Mesenchymal stem cell (in vitro differentiated cells and primary cell): Measurements from ENCODE around the gene SARS1.
A peak's percentile ranks its signal among the peaks of the same experiment; 100 is the strongest.

Source experiments
- DNase-seq: peaks from one replicate; pipeline ENCODE4 v3.0.0-alpha.2; 2013
- H2AFZ ChIP-seq: one replicate; pipeline ENCODE4 v1.6.1; 2013; ENCODE audit warnings: low read depth, mild to moderate bottlenecking, control low read depth, inconsistent platforms, low read length, moderate library complexity
- H2AK5ac ChIP-seq: 2 replicates; pipeline ENCODE4 v1.6.1; 2013; ENCODE audit warnings: low read length, moderate library complexity, mild to moderate bottlenecking, inconsistent platforms; ENCODE audit not compliant: severe bottlenecking
- H2BK120ac ChIP-seq: one replicate; pipeline ENCODE4 v1.6.1; 2013; ENCODE audit warnings: low read depth, mild to moderate bottlenecking, inconsistent platforms, low read length, moderate library complexity
- H2BK12ac ChIP-seq, 2 experiments: one replicate each; pipeline ENCODE4 v1.6.1; 2013; ENCODE audit warnings: inconsistent platforms in 2 of 2, low read length in 2 of 2, mild to moderate bottlenecking in 2 of 2, moderate library complexity in 2 of 2, control low read depth in 1 of 2
- H2BK15ac ChIP-seq: one replicate; pipeline ENCODE4 v1.6.1; 2013; ENCODE audit warnings: mild to moderate bottlenecking, low read depth, inconsistent platforms; ENCODE audit not compliant: poor library complexity, severe bottlenecking
- H2BK5ac ChIP-seq: 2 replicates; pipeline ENCODE4 v1.6.1; 2013; ENCODE audit warnings: low read depth, mild to moderate bottlenecking, low read length, control low read depth, inconsistent platforms; ENCODE audit not compliant: poor library complexity, severe bottlenecking
- H3K14ac ChIP-seq, 2 experiments: one replicate each; pipeline ENCODE4 v1.6.1; 2013; ENCODE audit warnings: inconsistent platforms in 2 of 2, low read length in 2 of 2, control low read depth in 1 of 2, mild to moderate bottlenecking in 1 of 2, moderate library complexity in 1 of 2
- H3K18ac ChIP-seq, 2 experiments: one replicate each; pipeline ENCODE4 v1.6.1; 2013; ENCODE audit warnings: inconsistent platforms in 2 of 2, low read length in 2 of 2, control low read depth in 1 of 2, low read depth in 1 of 2, mild to moderate bottlenecking in 1 of 2
- H3K23ac ChIP-seq, 2 experiments: one replicate each; pipeline ENCODE4 v1.6.1; 2013; ENCODE audit warnings: inconsistent platforms in 2 of 2, low read length in 2 of 2, mild to moderate bottlenecking in 2 of 2, moderate library complexity in 2 of 2, control low read depth in 1 of 2
- H3K27ac ChIP-seq: 2 replicates; pipeline ENCODE4 v1.5.1; 2013; ENCODE audit warnings: mild to moderate bottlenecking, moderate library complexity, low read length, control low read depth, inconsistent platforms; ENCODE audit not compliant: poor library complexity, severe bottlenecking
- H3K27me3 ChIP-seq, 2 experiments: 2 replicates each; pipeline versions ENCODE4 v1.6.1 to v1.7.0; 2013; ENCODE audit warnings: low read length in 2 of 2, mild to moderate bottlenecking in 2 of 2, moderate library complexity in 2 of 2, control low read depth in 1 of 2, inconsistent platforms in 1 of 2; ENCODE audit not compliant: control insufficient read depth in 1 of 2, insufficient read depth in 1 of 2
- H3K36me3 ChIP-seq, 2 experiments: 2 replicates each; pipeline versions ENCODE4 v1.6.1 to v1.7.0; 2013; ENCODE audit warnings: low read length in 2 of 2, control low read depth in 1 of 2, inconsistent platforms in 1 of 2, low read depth in 1 of 2, mild to moderate bottlenecking in 1 of 2; ENCODE audit not compliant: insufficient read depth in 2 of 2, control insufficient read depth in 1 of 2
- H3K4ac ChIP-seq, 2 experiments: one replicate each; pipeline ENCODE4 v1.6.1; 2013; ENCODE audit warnings: inconsistent platforms in 2 of 2, low read length in 2 of 2, mild to moderate bottlenecking in 2 of 2, moderate library complexity in 2 of 2, control low read depth in 1 of 2, low read depth in 1 of 2
- H3K4me1 ChIP-seq: 2 replicates; pipeline ENCODE4 v1.6.1; 2013; ENCODE audit warnings: low read depth, low read length, control low read depth; ENCODE audit not compliant: control insufficient read depth, insufficient read depth
- H3K4me2 ChIP-seq: 2 replicates; pipeline ENCODE4 v1.6.1; 2013; ENCODE audit warnings: low read length, mild to moderate bottlenecking, inconsistent platforms; ENCODE audit not compliant: poor library complexity, severe bottlenecking
- H3K4me3 ChIP-seq, 2 experiments: 2 replicates each; pipeline versions ENCODE4 v1.5.1 to v1.7.0; 2013; ENCODE audit warnings: low read length in 2 of 2, mild to moderate bottlenecking in 2 of 2, control low read depth in 1 of 2, low read depth in 1 of 2; ENCODE audit not compliant: insufficient read depth in 1 of 2
- H3K79me1 ChIP-seq: replicated peaks from 2 replicates; pipeline ENCODE4 v1.6.1; 2013; ENCODE audit warnings: mild to moderate bottlenecking, control low read depth, low read length, inconsistent platforms; ENCODE audit not compliant: poor library complexity, severe bottlenecking
- H3K9ac ChIP-seq: 2 replicates; pipeline ENCODE4 v1.7.0; 2013; ENCODE audit warnings: mild to moderate bottlenecking, low read length, moderate library complexity
- H3K9me3 ChIP-seq: 2 replicates; pipeline ENCODE4 v1.7.0; 2013; ENCODE audit warnings: mild to moderate bottlenecking, low read length; ENCODE audit not compliant: control insufficient read depth
- H4K8ac ChIP-seq: one replicate; pipeline ENCODE4 v1.6.1; 2013; ENCODE audit warnings: inconsistent platforms, mild to moderate bottlenecking, low read length, moderate library complexity
- H4K91ac ChIP-seq: one replicate; pipeline ENCODE4 v1.6.1; 2013; ENCODE audit warnings: mild to moderate bottlenecking, low read length, inconsistent platforms
- WGBS: methylation state at CpG from one replicate; pipeline ENCODE4 v1.1.7; 2013; ENCODE audit warnings: mixed read lengths; 5-methylcytosine and 5-hydroxymethylcytosine counted together

The SARS1 gene

GRCh38 chr1:109181085-109181806 is 32.5 kb upstream of the SARS1 start:
- Histone ChIP-seq H3K4me2 (peak overlapping the region; percentile 41), H3K9me3 (no peaks in the 10 kb centered on the region), H3K4me1 (peaks cover 14% of the 10 kb centered on the region), H2AK5ac (peak overlapping the region; percentile 91), H3K4ac (no peak overlapping the region), H3K27ac (peak overlapping the region; percentile 93), H2BK120ac (no peak overlapping the region), H2AFZ (no peak overlapping the region), H3K36me3 (no peaks in the 10 kb centered on the region), H2BK15ac (no peak overlapping the region), H3K18ac (no peak overlapping the region), H3K14ac (no peak overlapping the region), H3K9ac (no peak overlapping the region), H2BK5ac (no peak overlapping the region), H3K4me3 (no peak overlapping the region), H3K27me3 (no peaks in the 10 kb centered on the region), H4K91ac (no peak overlapping the region), H3K79me1 (no peaks in the 10 kb centered on the region), H2BK12ac (no peak overlapping the region), H4K8ac (no peak overlapping the region), H3K23ac (no peak overlapping the region)
- WGBS = 45% methylated on average over 4 of the region's 4 CpGs
- no peak for DNase-seq

- no peaks in the 10 kb centered on the region for H3K79me1 ChIP-seq
- no peak overlapping the region for H3K4ac ChIP-seq
- no peak overlapping the region for H2BK15ac ChIP-seq
- no peak overlapping the region for H3K9ac ChIP-seq
- no peak overlapping the region for H2AFZ ChIP-seq
- H2BK12ac ChIP-seq = no peak overlapping the region
- no peak overlapping the region for H3K18ac ChIP-seq
- H4K8ac ChIP-seq = no peak overlapping the region
- H3K23ac ChIP-seq = no peak overlapping the region
- H3K4me3 ChIP-seq = no peak overlapping the region
- no peaks in the 10 kb centered on the region for H3K9me3 ChIP-seq
- H3K27me3 ChIP-seq = no peaks in the 10 kb centered on the region
- peak overlapping the region; percentile 93 for H3K27ac ChIP-seq
- H2BK120ac ChIP-seq = no peak overlapping the region
- no peaks in the 10 kb centered on the region for H3K36me3 ChIP-seq
- H4K91ac ChIP-seq = no peak overlapping the region
- peaks cover 17% of the 10 kb centered on the region for H3K4me1 ChIP-seq
- no peak for DNase-seq
- H3K4me2 ChIP-seq = peak overlapping the region; percentile 41
- H2AK5ac ChIP-seq = peak overlapping the region; percentile 91
- no peak overlapping the region for H2BK5ac ChIP-seq
- H3K14ac ChIP-seq = no peak overlapping the region
- 73% methylated on average over 4 of the region's 4 CpGs for WGBS
These were observed 31.9 kb upstream of the SARS1 start for GRCh38 chr1:109181807-109182163.

GRCh38 chr1:109183058-109183738 is 30.5 kb upstream of the SARS1 start:
- Histone ChIP-seq H2AK5ac (no peak overlapping the region), H2BK5ac (no peak overlapping the region), H3K9me3 (no peaks in the 10 kb centered on the region), H3K4me1 (peaks cover 18% of the 10 kb centered on the region), H4K91ac (no peak overlapping the region), H3K27me3 (no peaks in the 10 kb centered on the region), H3K23ac (no peak overlapping the region), H3K4ac (no peak overlapping the region), H3K4me3 (no peak overlapping the region), H2BK15ac (no peak overlapping the region), H3K27ac (no peak overlapping the region), H3K18ac (no peak overlapping the region), H2BK12ac (no peak overlapping the region), H2BK120ac (no peak overlapping the region), H3K4me2 (no peak overlapping the region), H3K79me1 (no peaks in the 10 kb centered on the region), H3K36me3 (no peaks in the 10 kb centered on the region), H3K14ac (no peak overlapping the region), H4K8ac (no peak overlapping the region), H3K9ac (no peak overlapping the region), H2AFZ (no peak overlapping the region)
- WGBS = 74% methylated on average over 1 of the region's 3 CpGs
- no peak for DNase-seq

GRCh38 chr1:109184687-109185086 is 29.0 kb upstream of the SARS1 start:
- Histone ChIP-seq H3K27ac (no peak overlapping the region), H2BK5ac (no peak overlapping the region), H4K91ac (no peak overlapping the region), H2BK15ac (no peak overlapping the region), H3K18ac (no peak overlapping the region), H3K79me1 (no peaks in the 10 kb centered on the region), H3K4me1 (peaks cover 18% of the 10 kb centered on the region), H2AK5ac (no peak overlapping the region), H3K23ac (no peak overlapping the region), H3K14ac (no peak overlapping the region), H3K9ac (no peak overlapping the region), H3K36me3 (no peaks in the 10 kb centered on the region), H3K4me2 (no peak overlapping the region), H3K27me3 (no peaks in the 10 kb centered on the region), H3K9me3 (no peaks in the 10 kb centered on the region), H3K4ac (no peak overlapping the region), H2BK120ac (no peak overlapping the region), H4K8ac (no peak overlapping the region), H3K4me3 (no peak overlapping the region), H2BK12ac (no peak overlapping the region), H2AFZ (no peak overlapping the region)
- 99% methylated on average over 7 of the region's 7 CpGs for WGBS
- no peak for DNase-seq
